HUES64 (cell line): Measurements from ENCODE around the gene TRIM28.
A peak's percentile ranks its signal among the peaks of the same experiment; 100 is the strongest.

Source experiments
- H3K27ac ChIP-seq: 2 replicates; pipeline ENCODE4 v1.7.0; 2013; ENCODE audit warnings: low read depth, low read length, inconsistent platforms
- H3K27me3 ChIP-seq: 2 replicates; pipeline ENCODE4 v1.6.1; 2013; ENCODE audit warnings: mild to moderate bottlenecking, low read length; ENCODE audit not compliant: insufficient read depth
- H3K36me3 ChIP-seq: 2 replicates; pipeline ENCODE4 v1.6.1; 2013; ENCODE audit warnings: mild to moderate bottlenecking, low read length; ENCODE audit not compliant: insufficient read depth
- H3K4me1 ChIP-seq: 2 replicates; pipeline ENCODE4 v1.6.1; 2013; ENCODE audit warnings: mild to moderate bottlenecking, low read length, moderate library complexity; ENCODE audit not compliant: insufficient read depth
- H3K4me3 ChIP-seq: 2 replicates; pipeline ENCODE4 v1.5.1; 2013; ENCODE audit warnings: mild to moderate bottlenecking, low read length, moderate library complexity
- H3K9ac ChIP-seq: 2 replicates; pipeline ENCODE4 v1.6.1; 2013; ENCODE audit warnings: mild to moderate bottlenecking, low read depth, low read length
- H3K9me3 ChIP-seq: 2 replicates; pipeline ENCODE4 v1.6.1; 2013; ENCODE audit warnings: low read depth, low read length; ENCODE audit not compliant: insufficient read depth
- WGBS: fragments of 150-250, 120-280 bp; methylation state at CpG from one replicate; pipeline ENCODE4 v1.1.7; 2013; ENCODE audit warnings: missing lambda C conversion rate; 5-methylcytosine and 5-hydroxymethylcytosine counted together

The TRIM28 gene

DNA sequence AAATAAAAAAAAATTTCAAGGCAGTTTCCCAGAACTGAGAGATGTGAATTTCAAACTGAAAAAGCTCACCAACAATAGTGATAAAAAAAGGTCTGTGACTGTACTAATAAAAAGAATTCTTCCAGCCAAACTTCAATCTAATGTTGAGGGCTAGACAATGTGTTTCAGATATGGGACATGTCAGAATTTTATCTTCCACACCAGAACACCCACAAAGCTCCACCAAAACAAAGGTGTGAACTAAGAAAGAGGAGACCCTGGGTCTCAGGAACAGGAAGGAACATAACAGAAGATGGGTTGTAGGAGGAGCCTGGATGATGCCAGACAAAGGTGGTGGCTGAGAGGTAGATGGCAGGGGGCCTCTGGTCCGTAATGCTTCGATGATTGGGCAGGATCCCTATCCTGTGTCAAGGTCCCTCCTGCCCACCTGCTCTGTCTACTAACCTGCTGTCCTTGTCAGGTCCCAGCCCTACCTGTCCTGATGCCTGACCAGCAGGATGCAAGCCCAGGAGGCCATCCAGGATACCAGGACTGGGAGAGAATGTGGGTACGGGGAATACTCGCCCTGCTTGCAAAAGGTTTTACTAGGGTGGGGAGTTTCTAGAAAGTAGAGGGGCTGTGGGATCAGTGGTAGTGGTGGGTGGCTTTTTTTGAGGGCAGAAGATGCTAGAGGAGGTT lies 24.7 kb downstream of the TRIM28 start:
- H3K9me3 ChIP-seq, result no peaks in the 10 kb centered on the region
- no peak overlapping the region for H3K4me3 ChIP-seq
- no peak overlapping the region for H3K27ac ChIP-seq
- 91% methylated on average over 4 of the region's 4 CpGs for WGBS
- peaks cover 33% of the 10 kb centered on the region; the same call in 1 of the 2 replicates for H3K36me3 ChIP-seq
- peaks cover 5% of the 10 kb centered on the region for H3K27me3 ChIP-seq
- no peaks in the 10 kb centered on the region for H3K4me1 ChIP-seq
- no peak overlapping the region for H3K9ac ChIP-seq

DNA sequence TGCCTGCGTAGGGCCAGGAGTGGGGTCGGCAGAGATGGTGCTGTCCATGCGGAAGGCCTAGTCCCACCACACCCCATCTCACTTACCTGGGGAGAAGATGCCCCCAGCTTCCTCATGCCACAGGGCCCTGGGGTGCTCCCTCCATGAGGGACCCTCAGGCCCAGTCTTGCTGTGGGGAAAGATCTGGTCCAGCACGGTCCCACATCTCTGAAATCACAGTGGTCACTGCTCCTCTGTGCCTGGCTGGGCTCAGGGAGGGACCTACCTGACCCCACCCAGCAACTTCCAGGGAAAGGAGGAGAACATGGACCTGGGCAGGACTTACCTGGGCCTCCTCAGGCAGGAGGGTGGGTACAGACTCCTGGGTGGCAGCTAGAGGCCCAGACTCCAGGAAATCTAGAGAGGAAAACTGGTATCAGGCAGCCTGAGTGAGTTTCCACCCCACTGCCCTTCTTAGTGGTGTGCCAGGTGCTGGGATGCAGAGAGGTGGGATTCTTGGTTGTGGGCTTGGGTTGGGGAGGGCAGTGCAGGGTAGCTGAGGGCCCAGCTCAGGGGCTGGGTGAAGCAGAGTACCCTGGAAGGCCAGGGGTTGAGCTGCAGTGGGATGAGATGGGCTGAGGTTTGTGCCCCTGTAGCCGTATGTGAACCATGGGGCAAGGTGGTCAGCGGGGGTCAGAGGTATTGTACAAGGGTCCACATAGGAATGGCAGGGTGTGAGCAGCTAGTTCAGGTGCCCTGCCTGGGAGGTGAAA lies 25.5 kb downstream of the TRIM28 start:
- Histone ChIP-seq H3K27me3 (no peaks in the 10 kb centered on the region), H3K9ac (no peak overlapping the region), H3K36me3 (peaks cover 33% of the 10 kb centered on the region; the same call in 1 of the 2 replicates), H3K9me3 (no peaks in the 10 kb centered on the region), H3K27ac (no peak overlapping the region), H3K4me3 (no peak overlapping the region), H3K4me1 (no peaks in the 10 kb centered on the region)
- WGBS, result 91% methylated on average over 6 of the region's 6 CpGs

DNA sequence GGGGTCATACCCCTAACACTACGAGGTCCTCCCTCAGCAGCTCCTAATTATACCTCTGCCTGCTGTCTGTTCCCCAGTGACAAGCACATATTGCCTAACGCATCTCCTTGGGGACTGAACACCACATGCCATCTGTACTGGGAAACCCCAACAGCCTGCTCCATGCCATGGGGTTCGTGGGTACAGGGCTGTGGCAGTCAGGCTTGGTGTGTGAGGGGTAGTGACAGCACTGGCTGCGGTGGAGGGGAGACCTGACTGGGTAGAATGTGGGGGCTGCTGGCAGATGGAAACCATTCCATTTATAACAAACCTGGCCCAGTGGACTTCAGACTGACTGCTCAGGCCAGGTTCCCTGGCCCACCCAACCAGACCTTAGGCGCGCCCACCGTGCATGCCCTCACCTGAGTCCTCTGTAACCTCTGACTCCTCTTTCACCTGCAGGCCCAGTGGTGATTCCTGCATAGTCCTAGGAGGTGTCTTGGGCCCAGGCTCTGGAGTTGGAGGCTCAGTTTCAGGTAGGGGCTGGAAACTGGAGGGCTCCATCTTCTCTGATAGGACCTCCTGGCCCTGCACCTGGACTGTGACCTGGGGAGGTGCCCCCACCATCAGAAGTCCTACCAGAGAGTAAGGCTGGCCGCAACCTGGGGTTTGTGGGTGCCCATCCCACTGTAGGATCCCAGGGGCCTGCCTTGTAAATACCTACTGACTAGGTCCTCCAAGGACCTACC lies 26.2 kb downstream of the TRIM28 start:
- Histone ChIP-seq H3K36me3 (peaks cover 33% of the 10 kb centered on the region; the same call in 1 of the 2 replicates), H3K4me3 (no peak overlapping the region), H3K4me1 (no peaks in the 10 kb centered on the region), H3K27ac (no peak overlapping the region), H3K9me3 (no peaks in the 10 kb centered on the region), H3K9ac (no peak overlapping the region), H3K27me3 (no peaks in the 10 kb centered on the region)
- 94% methylated on average over 7 of the region's 8 CpGs for WGBS

DNA sequence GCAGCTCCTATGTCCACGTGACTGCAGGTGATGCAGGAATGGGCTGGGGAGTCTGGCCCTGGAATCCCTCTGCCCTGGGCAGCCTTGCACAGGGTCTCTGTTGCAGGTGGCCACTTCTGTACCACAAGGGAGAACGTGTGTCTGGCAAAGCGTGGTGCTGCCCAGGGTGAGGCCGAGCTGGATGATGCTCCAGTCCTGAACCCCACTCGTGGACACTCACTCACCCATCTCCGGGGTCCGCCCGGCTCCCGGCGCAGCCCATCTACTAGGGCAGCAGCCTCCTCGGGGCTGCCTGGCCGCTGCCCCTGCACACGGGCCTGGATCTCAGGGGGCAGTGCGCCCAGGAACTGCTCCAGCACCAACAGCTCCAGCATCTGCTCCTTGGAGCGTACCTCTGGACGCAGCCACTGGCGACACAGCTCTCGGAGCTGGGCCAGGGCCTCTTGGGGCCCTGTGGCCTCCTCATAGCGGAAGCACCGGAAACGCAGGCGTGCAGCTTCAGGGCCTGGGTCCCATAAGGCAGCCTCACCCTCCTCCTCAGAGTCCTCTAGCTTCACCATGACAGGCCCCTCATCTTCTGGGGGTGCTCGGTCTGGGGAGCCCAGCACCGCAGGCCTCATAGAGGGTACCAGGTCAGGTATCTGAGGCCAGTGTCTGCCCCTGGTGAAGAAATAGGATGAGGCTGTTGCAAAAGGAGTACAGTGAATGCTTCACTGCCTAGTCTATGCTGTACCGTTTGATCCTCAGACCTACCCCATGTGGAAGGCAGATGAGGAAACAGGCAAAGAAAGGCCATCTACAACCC lies 27.1 kb downstream of the TRIM28 start:
- H3K27ac ChIP-seq, result no peak overlapping the region
- 94% methylated on average over 25 of the region's 25 CpGs for whole genome bisulfite sequencing

DNA sequence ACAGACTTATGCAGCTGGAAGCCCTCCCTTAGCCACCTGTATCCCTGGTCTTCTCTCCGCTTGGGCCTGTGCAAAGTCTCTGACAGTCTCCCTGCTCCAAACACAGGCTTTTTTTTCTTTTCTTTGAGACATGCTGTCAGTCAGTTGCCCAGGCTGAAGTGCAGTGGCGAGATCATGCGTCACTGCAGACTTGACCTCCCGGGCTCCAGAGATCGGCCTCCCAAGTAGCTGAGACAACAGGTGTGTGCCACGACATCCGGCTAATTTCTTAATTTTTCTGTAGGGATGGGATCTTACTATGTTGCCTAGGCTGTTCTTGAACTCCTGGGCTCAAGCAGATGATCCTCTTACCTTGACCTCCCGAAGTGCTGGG lies 27.7 kb downstream of the TRIM28 start:
- no peak overlapping the region for H3K27ac ChIP-seq
- H3K9ac ChIP-seq, result no peak overlapping the region
- WGBS, result 96% methylated on average over 8 of the region's 8 CpGs
- no peak overlapping the region for H3K4me3 ChIP-seq
- no peaks in the 10 kb centered on the region for H3K4me1 ChIP-seq
- H3K27me3 ChIP-seq, result no peaks in the 10 kb centered on the region
- H3K9me3 ChIP-seq, result no peaks in the 10 kb centered on the region
- peaks cover 31% of the 10 kb centered on the region; the same call in 1 of the 2 replicates for H3K36me3 ChIP-seq

More for the DNA sequence above, 27.1 kb downstream of the TRIM28 start:
- Histone ChIP-seq H3K9me3 (no peaks in the 10 kb centered on the region), H3K4me1 (no peaks in the 10 kb centered on the region), H3K4me3 (no peak overlapping the region), H3K36me3 (peaks cover 33% of the 10 kb centered on the region; the same call in 1 of the 2 replicates), H3K9ac (no peak overlapping the region), H3K27me3 (no peaks in the 10 kb centered on the region)

DNA sequence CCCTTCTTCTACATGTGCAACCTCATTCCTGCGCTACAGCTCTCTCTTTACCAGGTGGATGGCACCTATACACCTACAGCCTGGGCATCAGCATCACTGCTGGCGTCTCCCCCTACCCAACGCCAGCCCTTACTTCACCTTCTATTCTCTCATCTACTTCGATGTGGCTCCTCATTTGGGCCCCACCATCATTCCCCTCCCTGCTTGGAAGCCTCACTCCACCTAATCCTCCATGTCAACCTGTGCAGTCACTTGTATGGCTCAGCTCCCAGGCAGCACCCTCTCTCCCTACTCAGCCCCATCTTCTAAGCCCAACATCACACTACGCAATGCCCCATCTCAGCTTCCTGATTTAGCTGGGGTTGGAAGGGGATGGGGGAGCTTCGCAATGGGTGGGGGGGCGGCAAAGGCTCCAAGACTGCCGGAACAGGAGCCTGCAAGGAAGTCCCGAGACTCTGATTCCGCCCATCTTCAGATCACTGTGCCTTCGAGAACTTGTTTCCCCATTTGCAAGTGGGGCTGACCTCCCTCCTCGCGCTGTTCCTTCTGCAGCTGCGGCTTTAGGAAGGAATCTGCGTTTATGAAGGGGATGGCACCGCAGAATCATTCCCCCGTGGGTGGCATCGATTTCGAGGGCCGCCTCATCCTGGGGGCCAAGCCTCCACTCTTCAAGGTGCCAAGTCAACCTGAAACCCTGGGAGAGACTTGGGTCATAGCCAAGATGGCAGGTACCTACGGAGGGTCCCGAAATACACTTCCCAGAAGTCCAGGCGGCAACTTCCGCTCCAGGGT lies 28.4 kb downstream of the TRIM28 start:
- Histone ChIP-seq H3K36me3 (peaks cover 25% of the 10 kb centered on the region; the same call in 1 of the 2 replicates), H3K27me3 (no peaks in the 10 kb centered on the region), H3K9me3 (no peaks in the 10 kb centered on the region), H3K27ac (peak overlapping the region; percentile 94; the same call in 1 of the 2 replicates), H3K9ac (no peak overlapping the region), H3K4me1 (no peaks in the 10 kb centered on the region), H3K4me3 (peak overlapping the region; percentile 75)
- 53% methylated on average over 24 of the region's 24 CpGs for WGBS

DNA sequence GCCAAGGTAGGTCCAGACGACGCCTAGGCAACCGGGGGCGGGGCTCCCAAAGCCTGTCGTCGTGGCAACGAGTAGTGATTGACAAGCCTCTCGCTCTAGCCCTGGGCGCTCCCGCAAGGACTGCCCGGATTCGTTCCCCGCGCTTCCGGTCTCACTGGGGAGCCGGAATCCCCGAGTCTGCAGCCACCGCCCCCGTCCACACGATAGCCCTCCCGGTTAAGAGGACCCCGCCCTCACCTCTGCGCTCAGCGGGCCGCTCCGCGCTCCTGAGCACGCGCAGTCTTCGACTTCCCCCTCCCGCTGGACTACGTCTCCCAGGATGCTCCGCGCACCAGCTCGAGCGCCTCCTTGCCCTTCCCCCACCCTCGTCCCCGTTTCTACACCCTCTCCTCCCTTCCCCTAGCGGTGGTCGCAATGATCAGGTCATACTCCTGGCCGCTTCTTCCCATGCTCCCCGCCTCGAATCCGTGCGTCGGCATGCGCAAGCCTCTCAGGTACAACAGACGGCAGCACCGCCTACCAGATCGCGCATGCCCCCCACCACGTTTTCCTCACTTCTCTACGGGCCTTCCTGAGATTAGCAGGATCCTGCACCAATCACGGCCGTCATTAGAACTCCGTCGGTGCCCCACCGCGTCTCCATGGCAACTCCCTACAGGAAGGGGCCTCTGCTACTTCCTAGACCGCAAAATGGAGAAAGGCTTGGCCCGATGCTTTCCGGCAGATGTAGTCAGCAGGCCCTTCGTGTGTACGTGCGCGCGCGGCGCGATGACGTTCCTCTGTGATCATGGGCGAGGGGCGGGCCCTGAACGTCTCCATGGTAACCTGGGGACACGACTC lies 29.2 kb downstream of the TRIM28 start, which contains the start of gene MZF1:
Gene MZF1 (minus strand): TSS at position 518 of the 840 bp plus-strand sequence. CDS start 1,946 bp downstream, outside the sequence.
- Histone ChIP-seq H3K27ac (peak within 1 kb of the TSS; percentile 94), H3K9me3 (no peaks in the 10 kb centered on the region), H3K36me3 (peaks cover 22% of the 10 kb centered on the region; the same call in 1 of the 2 replicates), H3K27me3 (no peaks in the 10 kb centered on the region), H3K4me3 (peak within 1 kb of the TSS; percentile 75), H3K4me1 (no peaks in the 10 kb centered on the region), H3K9ac (peak within 1 kb of the TSS; percentile 92)
- under 1% methylated on average over 75 of the region's 75 CpGs for WGBS

DNA sequence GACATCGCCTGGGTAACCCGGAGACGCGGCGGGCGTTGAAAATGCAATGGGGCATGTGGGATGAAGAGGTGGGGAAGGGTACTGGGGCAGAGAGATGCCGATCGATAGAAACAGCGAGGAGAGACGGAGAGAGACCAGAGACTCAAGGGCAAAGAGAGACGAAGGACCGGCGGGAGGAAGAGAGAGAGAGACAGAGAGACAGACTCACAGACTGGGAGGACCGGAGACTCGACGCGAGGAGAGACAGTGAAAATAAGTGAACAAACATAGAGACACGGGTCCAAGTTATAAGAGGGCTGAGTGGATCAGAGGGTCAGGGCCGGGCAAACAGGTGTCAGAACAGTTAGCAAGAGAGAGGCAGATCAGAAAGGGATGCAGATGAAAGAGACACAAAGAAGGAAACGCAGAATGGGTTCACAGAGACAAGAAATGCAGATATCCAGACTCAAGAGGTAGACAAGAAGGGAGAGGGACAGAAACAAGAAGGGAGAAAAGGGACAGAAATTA lies 29.8 kb downstream of the TRIM28 start:
- Histone ChIP-seq H3K27me3 (no peaks in the 10 kb centered on the region), H3K4me1 (no peaks in the 10 kb centered on the region), H3K27ac (no peak overlapping the region), H3K9me3 (no peaks in the 10 kb centered on the region), H3K9ac (no peak overlapping the region), H3K36me3 (peaks cover 19% of the 10 kb centered on the region; the same call in 1 of the 2 replicates), H3K4me3 (peak overlapping the region; percentile 75)
- WGBS, result 5% methylated on average over 20 of the region's 20 CpGs

DNA sequence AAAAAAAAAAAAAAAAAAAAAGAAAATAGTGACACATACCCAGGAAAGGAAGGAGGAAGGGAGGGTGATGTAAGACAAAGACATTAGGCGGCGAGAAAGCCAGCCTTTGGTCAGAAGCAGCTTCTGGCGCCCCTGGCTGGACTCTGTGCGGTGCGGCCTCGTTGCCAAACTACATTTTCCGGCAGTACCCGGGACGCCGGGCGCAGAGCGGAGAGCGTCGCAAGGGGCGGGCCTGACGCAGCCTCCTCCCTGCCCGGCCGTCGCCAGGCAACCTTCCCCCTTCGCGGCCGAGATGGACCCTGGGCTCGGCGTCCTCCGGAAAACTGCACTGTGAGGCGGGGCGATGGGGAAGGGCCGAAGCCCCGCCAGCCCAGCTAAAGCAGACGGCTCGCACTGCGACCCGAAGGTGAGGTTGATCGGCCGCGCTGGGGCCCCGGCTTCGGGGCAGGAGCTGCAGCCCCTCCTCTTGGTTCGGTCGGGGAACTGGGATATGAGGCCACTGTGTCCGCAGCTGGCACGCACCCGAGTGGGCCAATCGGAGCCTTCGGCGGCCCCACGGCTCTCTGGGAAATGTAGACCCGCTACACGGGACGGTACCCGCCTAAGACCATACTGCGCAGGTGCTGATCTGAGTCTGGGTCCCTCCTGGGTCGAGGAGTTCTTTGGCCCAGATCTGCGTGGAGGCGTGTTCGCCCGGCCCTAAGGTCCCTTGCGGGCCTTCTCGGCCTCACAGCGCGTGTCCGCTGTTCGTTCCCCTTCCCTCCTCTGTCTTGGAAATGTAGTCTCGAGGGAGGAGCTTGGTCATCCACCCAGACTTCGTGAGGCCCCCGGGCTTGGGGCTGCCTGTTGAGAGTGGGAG lies 31.5 kb downstream of the TRIM28 start:
- Histone ChIP-seq H3K27ac (peak overlapping the region; percentile 79), H3K4me1 (no peaks in the 10 kb centered on the region), H3K9ac (peak overlapping the region; percentile 83), H3K36me3 (peaks cover 6% of the 10 kb centered on the region; the same call in 1 of the 2 replicates), H3K27me3 (no peaks in the 10 kb centered on the region), H3K9me3 (no peaks in the 10 kb centered on the region), H3K4me3 (peak overlapping the region; percentile 88)
- WGBS, result under 1% methylated on average over 66 of the region's 66 CpGs
